ENCODE measurements around the gene WDR74. TPM values are rescaled to one million over a fixed set of nuclear protein-coding genes. Genes with fewer than 3 reads are reported as not detected.

The WDR74 gene
- total RNA-seq: 100 to 1,000 TPM in 1 of 2 donors, 10 to 100 TPM in 1; 87.2 to 105 TPM

- peaks cover 18 to 19% of the 10 kb centered on the region in 2 donors for H3K36me3 Mint-ChIP-seq
Measured at GRCh38 chr11:62839050-62839945, at the start of gene WDR74. TSS of gene WDR74 (minus strand) at chr11:62839590. CDS start at chr11:62839570, 20 bp downstream.

GRCh38 chr11:62889126-62889483, 49.7 kb upstream of the WDR74 start:
- no peaks in the 10 kb centered on the region for H3K9me3 Mint-ChIP-seq
- peaks cover 31 to 44% of the 10 kb centered on the region in 2 donors for H3K36me3 Mint-ChIP-seq
- DNase-seq (ENCODE audit: low spot score in 2 of 2): no peak
- peak in 1 of 2 donors; percentile 3 for ATAC-seq
- H3K27ac Mint-ChIP-seq: peak overlapping the region; percentile 29 to 91

More at GRCh38 chr11:62839050-62839945, at the start of gene WDR74:
- no peaks in the 10 kb centered on the region for H3K9me3 Mint-ChIP-seq
- peak; percentile 81 to 90 for DNase-seq (ENCODE audit: low spot score in 2 of 2)
- peak within 1 kb of the TSS in 1 of 2 donors; percentile 87 for H3K27ac Mint-ChIP-seq
- peak; percentile 45 to 50 for ATAC-seq

GRCh38 chr11:62888406-62888805, 49.0 kb upstream of the WDR74 start:
- ATAC-seq (no peak), DNase-seq (ENCODE audit: low spot score in 2 of 2) (no peak)
- no peaks in the 10 kb centered on the region for H3K9me3 Mint-ChIP-seq
- H3K27ac Mint-ChIP-seq: no peak overlapping the region
- peaks cover 38 to 51% of the 10 kb centered on the region in 2 donors for H3K36me3 Mint-ChIP-seq

- no peak for DNase-seq (ENCODE audit: low spot score in 2 of 2)
- H3K9me3 Mint-ChIP-seq: no peaks in the 10 kb centered on the region
- peaks cover 70 to 83% of the 10 kb centered on the region in 2 donors for H3K36me3 Mint-ChIP-seq
- H3K27ac Mint-ChIP-seq: peak overlapping the region; percentile 18 to 94
- ATAC-seq: no peak
Measured at GRCh38 chr11:62885137-62885750, 45.9 kb upstream of the WDR74 start.

GRCh38 chr11:62883673-62884072, 44.3 kb upstream of the WDR74 start:
- Mint-ChIP-seq H3K27ac (peak overlapping the region; percentile 92 to 95), H3K9me3 (no peaks in the 10 kb centered on the region), H3K36me3 (peaks cover 73 to 85% of the 10 kb centered on the region in 2 donors)
- DNase-seq (ENCODE audit: low spot score in 2 of 2) (no peak), ATAC-seq (no peak)

GRCh38 chr11:62882788-62883501, 43.6 kb upstream of the WDR74 start:
- H3K27ac Mint-ChIP-seq: peak overlapping the region; percentile 92 to 100
- ATAC-seq: no peak

GRCh38 chr11:62882431-62882749, 43.0 kb upstream of the WDR74 start:
- Mint-ChIP-seq H3K36me3 (peaks cover 68 to 75% of the 10 kb centered on the region in 2 donors), H3K9me3 (no peaks in the 10 kb centered on the region), H3K27ac (peak overlapping the region; percentile 92 to 100)
- no peak for ATAC-seq
- DNase-seq (ENCODE audit: low spot score in 2 of 2): no peak

More at GRCh38 chr11:62882788-62883501, 43.6 kb upstream of the WDR74 start:
- DNase-seq (ENCODE audit: low spot score in 2 of 2): no peak
- Mint-ChIP-seq H3K9me3 (no peaks in the 10 kb centered on the region), H3K36me3 (peaks cover 67 to 78% of the 10 kb centered on the region in 2 donors)

GRCh38 chr11:62881579-62882430, 42.4 kb upstream of the WDR74 start:
- no peaks in the 10 kb centered on the region for H3K9me3 Mint-ChIP-seq
- peaks cover 65 to 75% of the 10 kb centered on the region in 2 donors for H3K36me3 Mint-ChIP-seq
- ATAC-seq (peak; percentile 73 to 81), DNase-seq (ENCODE audit: low spot score in 2 of 2) (peak; percentile 87 to 93)
- H3K27ac Mint-ChIP-seq: peak overlapping the region; percentile 92 to 100

GRCh38 chr11:62880803-62881578, 41.6 kb upstream of the WDR74 start, which contains the start of gene SLC3A2:
TSS of gene SLC3A2 (plus strand) at chr11:62880896. CDS start at chr11:62881024, 128 bp downstream.
- DNase-seq (ENCODE audit: low spot score in 2 of 2) (peak; percentile 84 to 88), ATAC-seq (peak; percentile 79 to 82)
- Mint-ChIP-seq H3K9me3 (no peaks in the 10 kb centered on the region), H3K27ac (peak within 1 kb of the TSS; percentile 92 to 100), H3K36me3 (peaks cover 62 to 76% of the 10 kb centered on the region in 2 donors)

GRCh38 chr11:62880231-62880802, 40.9 kb upstream of the WDR74 start:
- H3K9me3 Mint-ChIP-seq: no peaks in the 10 kb centered on the region
- ATAC-seq (peak; percentile 30 to 35), DNase-seq (ENCODE audit: low spot score in 2 of 2) (peak in 1 of 2 donors; percentile 52)
- peak overlapping the region; percentile 92 to 100 for H3K27ac Mint-ChIP-seq
- peaks cover 56 to 71% of the 10 kb centered on the region in 2 donors for H3K36me3 Mint-ChIP-seq

GRCh38 chr11:62879235-62879978, 40.0 kb upstream of the WDR74 start:
- Mint-ChIP-seq H3K27ac (peak overlapping the region; percentile 92 to 100), H3K9me3 (no peaks in the 10 kb centered on the region), H3K36me3 (peaks cover 50 to 64% of the 10 kb centered on the region in 2 donors)
- no peak for DNase-seq (ENCODE audit: low spot score in 2 of 2)
- ATAC-seq: no peak

- Mint-ChIP-seq H3K27ac (no peak overlapping the region), H3K9me3 (no peaks in the 10 kb centered on the region), H3K36me3 (peaks cover 23 to 37% of the 10 kb centered on the region in 2 donors)
- DNase-seq (ENCODE audit: low spot score in 2 of 2): no peak
- ATAC-seq: no peak
Measured at GRCh38 chr11:62876712-62877111, 37.3 kb upstream of the WDR74 start.

GRCh38 chr11:62875698-62876478, 36.5 kb upstream of the WDR74 start:
- DNase-seq (ENCODE audit: low spot score in 2 of 2): no peak
- H3K9me3 Mint-ChIP-seq: no peaks in the 10 kb centered on the region
- no peak for ATAC-seq
- peaks cover 15 to 28% of the 10 kb centered on the region in 2 donors for H3K36me3 Mint-ChIP-seq
- H3K27ac Mint-ChIP-seq: no peak overlapping the region

- H3K27ac Mint-ChIP-seq: no peak overlapping the region
- peaks cover 6 to 18% of the 10 kb centered on the region in 2 donors for H3K36me3 Mint-ChIP-seq
- DNase-seq (ENCODE audit: low spot score in 2 of 2): no peak
- H3K9me3 Mint-ChIP-seq: no peaks in the 10 kb centered on the region
- no peak for ATAC-seq
Measured at GRCh38 chr11:62874851-62875250, 35.5 kb upstream of the WDR74 start.

Data from activated naive CD4-positive, alpha-beta T cell treated with anti-CD3 and anti-CD28 coated beads, Interleukin-2, amount 50 U/mL, for 72 hours (primary cell).